OCI-LY3 (cell line): ENCODE data around the gene NFIA.

Experiments
- CTCF ChIP-seq: fragments of 200-600, 300-600 bp; sonication (generic); IDR thresholded peaks from 2 replicates; pipeline ENCODE4 v1.5.1; 2014; ENCODE audit warnings: antibody characterized with exemption, low read length, low read depth
- EZH2phosphoT487 ChIP-seq: fragments of 200-600 bp; shearing (Covaris generic); IDR thresholded peaks from 2 replicates; pipeline ENCODE4 v1.6.1; 2018; ENCODE audit warnings: antibody characterized with exemption, mixed run types, low read depth

GRCh38 chr1:61463220-61463619 is 380.9 kb downstream of the NFIA start:
- TF ChIP-seq CTCF: no peak
- TF ChIP-seq EZH2phosphoT487: no peak
